Inferior parietal cortex (tissue), 1 donor: ENCODE measurements around the gene ZSCAN4.

Experiments used
- DNase-seq: peaks from one replicate; pipeline ENCODE4 v3.0.0-alpha.2; 2016; ENCODE audit errors: extremely low spot score

The ZSCAN4 gene, protein sequence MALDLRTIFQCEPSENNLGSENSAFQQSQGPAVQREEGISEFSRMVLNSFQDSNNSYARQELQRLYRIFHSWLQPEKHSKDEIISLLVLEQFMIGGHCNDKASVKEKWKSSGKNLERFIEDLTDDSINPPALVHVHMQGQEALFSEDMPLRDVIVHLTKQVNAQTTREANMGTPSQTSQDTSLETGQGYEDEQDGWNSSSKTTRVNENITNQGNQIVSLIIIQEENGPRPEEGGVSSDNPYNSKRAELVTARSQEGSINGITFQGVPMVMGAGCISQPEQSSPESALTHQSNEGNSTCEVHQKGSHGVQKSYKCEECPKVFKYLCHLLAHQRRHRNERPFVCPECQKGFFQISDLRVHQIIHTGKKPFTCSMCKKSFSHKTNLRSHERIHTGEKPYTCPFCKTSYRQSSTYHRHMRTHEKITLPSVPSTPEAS

GRCh38 chr19:57668635-57669034 is at the start of gene ZSCAN4:
ZSCAN4 (plus strand) TSS chr19:57668935; CDS start chr19:57676146, 7,211 bp downstream.
- no peak for DNase-seq

DNA sequence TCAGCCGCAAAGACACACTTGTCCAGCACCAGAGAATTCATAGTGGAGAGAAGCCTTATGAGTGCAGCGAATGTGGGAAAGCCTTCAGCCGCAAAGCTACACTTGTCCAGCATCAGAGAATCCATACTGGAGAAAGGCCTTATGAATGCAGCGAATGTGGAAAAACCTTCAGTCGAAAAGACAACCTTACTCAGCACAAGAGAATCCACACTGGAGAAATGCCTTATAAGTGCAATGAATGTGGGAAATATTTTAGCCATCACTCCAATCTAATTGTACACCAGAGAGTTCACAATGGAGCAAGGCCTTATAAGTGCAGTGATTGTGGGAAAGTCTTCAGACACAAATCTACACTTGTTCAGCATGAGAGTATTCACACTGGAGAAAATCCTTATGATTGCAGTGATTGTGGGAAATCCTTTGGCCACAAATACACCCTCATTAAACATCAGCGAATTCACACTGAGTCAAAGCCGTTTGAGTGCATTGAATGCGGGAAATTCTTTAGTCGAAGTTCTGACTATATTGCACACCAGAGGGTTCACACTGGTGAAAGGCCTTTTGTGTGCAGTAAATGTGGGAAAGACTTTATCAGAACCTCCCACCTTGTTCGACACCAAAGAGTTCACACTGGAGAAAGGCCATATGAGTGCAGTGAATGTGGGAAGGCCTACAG is 47.9 kb upstream of the ZSCAN4 start:
- DNase-seq = no peak

DNA sequence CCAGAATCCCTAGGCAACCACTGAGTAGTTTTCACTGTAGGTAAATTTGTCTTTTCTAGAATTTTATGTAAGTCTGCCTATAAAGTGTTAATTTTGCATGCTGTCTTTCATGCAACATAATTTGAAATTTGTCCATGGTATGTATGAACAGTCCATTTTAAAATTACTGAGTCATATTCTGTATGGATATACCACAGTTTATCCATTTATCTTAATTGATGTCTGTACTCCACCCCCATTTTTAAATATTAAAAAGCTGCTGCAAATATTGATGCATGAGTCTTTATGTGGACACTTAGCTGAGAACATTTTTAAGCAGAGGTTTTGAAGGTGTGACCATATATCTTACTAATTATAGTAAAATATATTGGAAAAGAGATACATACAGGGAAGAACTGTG is 45.6 kb upstream of the ZSCAN4 start:
- no peak for DNase-seq

GRCh38 chr19:57632987-57633831 is 35.5 kb upstream of the ZSCAN4 start, which contains the start of gene ZNF211:
ZNF211 (plus strand) TSS chr19:57633168; CDS start chr19:57633347, 179 bp downstream.
- peak; percentile 98 for DNase-seq

GRCh38 chr19:57633832-57634131 is 35.0 kb upstream of the ZSCAN4 start:
- no peak for DNase-seq

- DNase-seq = no peak
These were observed 31.4 kb upstream of the ZSCAN4 start for GRCh38 chr19:57637379-57637778.

GRCh38 chr19:57641715-57642234 is 27.0 kb upstream of the ZSCAN4 start:
- no peak for DNase-seq

DNA sequence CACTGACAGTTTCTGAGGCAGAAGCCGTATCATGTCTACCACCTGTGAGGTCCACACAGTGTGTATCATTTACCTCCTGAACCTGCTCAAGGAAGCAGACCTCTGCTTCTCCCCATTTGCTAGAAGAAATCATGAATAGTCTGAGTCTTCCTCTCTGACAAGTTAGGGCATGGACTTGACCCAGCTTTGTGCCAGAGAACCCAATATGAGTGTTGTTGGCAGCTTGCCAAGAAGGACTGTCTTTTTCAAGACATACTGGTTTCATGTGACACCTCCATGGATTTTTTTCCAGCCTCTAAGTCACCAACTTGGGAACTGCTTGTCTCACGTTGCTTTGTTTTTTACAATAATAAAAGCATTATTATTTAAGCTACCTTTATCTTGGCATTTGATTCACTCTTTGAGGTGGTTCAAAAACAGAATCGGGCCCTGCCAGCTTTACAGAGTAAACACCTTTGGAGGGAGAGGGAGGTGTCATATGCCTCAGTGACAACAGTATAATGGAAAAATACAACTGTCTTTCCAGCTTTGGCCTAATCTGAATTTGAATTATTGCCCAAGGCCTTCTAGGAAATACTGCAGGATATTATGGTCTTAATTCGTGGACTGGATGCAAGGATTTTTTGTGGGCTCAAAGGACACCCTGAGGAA is 26.2 kb upstream of the ZSCAN4 start:
- no peak for DNase-seq

- no peak for DNase-seq
These were observed 25.0 kb upstream of the ZSCAN4 start for GRCh38 chr19:57643734-57644133.

- no peak for DNase-seq
These were observed 20.3 kb upstream of the ZSCAN4 start for GRCh38 chr19:57648331-57649003.

GRCh38 chr19:57651654-57651996 is 17.1 kb upstream of the ZSCAN4 start:
- no peak for DNase-seq

GRCh38 chr19:57653689-57654088 is 15.0 kb upstream of the ZSCAN4 start:
- DNase-seq = no peak

- DNase-seq = no peak
These were observed 13.3 kb upstream of the ZSCAN4 start for GRCh38 chr19:57655443-57655842.

- no peak for DNase-seq
These were observed 12.4 kb upstream of the ZSCAN4 start for GRCh38 chr19:57656346-57656745.

DNA sequence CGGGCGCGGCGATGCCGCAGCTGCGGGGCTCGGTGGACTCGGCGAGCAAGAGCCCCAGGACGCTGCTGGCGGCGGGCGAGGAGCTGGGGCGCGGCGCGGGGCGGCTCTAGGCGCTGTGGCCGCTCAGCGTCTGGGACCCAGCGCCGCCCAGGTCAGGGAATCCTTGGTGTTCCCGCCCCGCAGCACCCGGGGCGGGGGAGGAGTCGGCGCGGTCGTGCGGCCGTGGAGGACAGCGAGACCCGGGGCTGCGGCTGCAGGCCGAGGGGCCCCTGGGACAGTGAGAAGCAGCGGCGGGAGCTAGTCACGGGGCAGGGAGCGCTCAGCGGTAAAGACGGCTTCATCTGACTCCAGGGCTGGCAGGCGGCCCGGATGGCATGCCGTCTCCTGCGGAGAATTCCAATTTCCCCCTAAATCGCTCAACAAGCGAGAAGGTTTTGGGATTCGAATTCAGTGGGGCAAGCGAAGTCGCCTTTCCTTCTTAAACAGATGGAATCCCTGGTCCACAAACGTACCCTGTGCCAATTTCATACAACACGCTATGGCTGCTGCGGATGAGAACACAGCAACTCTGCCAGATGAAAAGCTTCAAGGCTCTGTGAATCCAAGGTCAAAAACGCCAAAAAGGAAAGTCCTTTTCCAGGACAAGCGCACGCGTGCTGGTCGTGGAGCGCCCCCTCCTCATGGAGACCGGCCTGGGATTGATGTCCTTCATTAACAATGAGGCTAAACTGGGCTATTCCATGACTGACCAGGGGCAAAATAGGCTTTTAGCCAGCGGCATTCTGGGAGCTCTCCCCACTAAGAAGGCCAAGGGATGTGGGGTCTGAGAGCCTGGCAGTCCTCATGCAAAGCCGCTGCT is 4.2 kb upstream of the ZSCAN4 start:
- peak; percentile 43 for DNase-seq

DNA sequence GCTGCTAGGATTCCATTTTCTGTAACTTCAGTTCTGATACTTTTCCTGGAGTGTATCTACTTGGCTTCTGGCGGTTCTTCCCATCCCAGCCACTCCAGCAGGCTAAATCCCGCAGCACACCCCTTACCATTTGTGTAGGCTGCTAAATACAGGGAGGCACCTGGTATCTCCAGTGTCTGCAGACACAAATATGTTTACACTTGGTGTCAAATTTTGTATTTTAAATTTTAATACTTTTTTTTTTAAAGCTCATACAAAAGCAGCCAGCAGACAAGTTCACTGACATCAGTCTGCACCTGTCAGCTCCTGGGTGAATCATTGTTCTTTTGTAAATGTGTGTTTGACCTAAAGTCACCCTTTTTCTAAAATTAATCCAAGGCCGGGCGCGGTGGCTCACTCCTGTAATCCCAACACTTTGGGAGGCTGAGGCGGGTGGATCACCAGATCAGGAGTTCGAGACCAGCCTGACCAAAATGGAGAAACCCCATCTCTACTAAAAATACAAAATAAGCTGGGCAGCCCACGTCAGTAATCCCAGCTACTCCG is 3.4 kb upstream of the ZSCAN4 start:
- DNase-seq = no peak

GRCh38 chr19:57667228-57667627 is 1.5 kb upstream of the ZSCAN4 start:
- DNase-seq = no peak

DNA sequence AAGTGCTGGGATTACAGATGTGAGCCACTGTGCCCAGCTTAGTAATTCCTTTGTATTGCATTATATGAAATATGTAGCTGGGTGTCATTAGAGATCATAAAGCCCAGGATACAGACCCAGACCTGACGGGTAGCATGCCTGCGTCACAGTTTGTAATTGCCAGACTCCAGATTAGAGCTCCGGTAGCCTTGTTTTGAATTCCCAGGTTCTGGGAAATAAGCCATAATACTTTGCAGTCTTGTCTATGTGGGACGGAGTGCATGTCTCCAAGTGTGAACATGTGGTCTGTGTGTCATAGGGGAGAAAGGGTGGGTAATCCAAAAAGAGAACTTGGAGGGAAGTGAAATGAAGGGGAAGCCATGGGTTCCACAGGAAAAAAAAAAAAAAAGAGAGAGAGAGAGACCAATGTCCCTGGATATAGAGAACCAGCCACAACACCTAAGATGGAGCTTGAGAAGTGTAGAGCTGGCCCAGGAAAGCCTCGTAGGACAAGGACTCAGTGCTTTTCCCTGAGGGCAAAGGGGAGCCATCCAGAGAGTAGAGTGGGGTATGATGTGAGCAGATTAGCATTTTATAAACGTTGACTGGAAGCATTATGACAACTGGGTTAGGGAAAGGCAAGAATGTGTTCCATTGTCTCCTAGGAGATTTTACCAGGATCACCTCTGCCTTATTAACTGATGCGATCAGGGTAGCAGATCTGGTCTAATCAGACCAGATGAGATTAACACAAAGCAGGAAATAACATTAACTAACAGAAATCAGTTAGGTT is 2.6 kb downstream of the ZSCAN4 start:
- DNase-seq = no peak

DNA sequence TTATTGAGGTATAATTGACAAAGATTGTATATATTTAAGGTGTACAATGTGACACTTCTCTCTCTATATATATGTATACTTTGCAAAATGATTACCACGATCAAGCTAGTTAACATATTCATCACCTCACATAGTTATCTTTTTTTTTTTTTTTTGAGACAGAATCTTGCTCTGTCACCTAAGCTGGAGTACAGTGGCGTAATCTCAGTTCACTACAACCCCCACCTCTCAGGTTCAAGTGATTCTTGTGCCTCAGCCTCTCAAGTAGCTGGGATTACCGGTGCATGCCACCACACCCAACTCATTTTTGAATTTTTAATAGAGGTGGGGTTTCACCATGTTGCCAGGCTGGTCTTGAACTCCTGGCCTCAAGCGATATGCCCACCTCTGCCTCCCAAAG is 3.7 kb downstream of the ZSCAN4 start:
- DNase-seq = no peak
